GM19395 (cell line): ENCODE data around the gene PLCXD1.
"Not testable (repeated sequence)": the region's sequence is repeated elsewhere in the genome, so short reads cannot be mapped to it uniquely, and the experiment has no call there.

Experiments
- ATAC-seq: cut with Tn5 transposase; IDR thresholded peaks from one replicate; pipeline ENCODE4 v1.9.1; 2021; ENCODE audit warnings: mild to moderate bottlenecking, moderate library complexity; ENCODE audit not compliant: unreplicated experiment

Gene PLCXD1

GRCh38 chrX:281166-281999 lies at the start of gene PLCXD1:
Gene PLCXD1, plus strand, starts transcription at chrX:281381. Its CDS starts 2,807 bp downstream, at chrX:284188.
- ATAC-seq, result peak; percentile 20

GRCh38 chrX:231637-232277 lies 49.4 kb upstream of the PLCXD1 start:
- peak; percentile 98 for ATAC-seq

- ATAC-seq, result peak; percentile 34
Measured at GRCh38 chrX:232278-232655, 48.9 kb upstream of the PLCXD1 start.

- ATAC-seq, result not testable (repeated sequence)
Measured at GRCh38 chrX:236201-236600, 45.0 kb upstream of the PLCXD1 start.

GRCh38 chrX:250965-251364 lies 30.2 kb upstream of the PLCXD1 start:
- ATAC-seq, result no peak

GRCh38 chrX:251396-252243 lies 29.6 kb upstream of the PLCXD1 start:
- ATAC-seq, result not testable (repeated sequence)

- no peak for ATAC-seq
Measured at GRCh38 chrX:252244-252956, 28.8 kb upstream of the PLCXD1 start.

- ATAC-seq, result no peak
Measured at GRCh38 chrX:252957-253291, 28.3 kb upstream of the PLCXD1 start.

- ATAC-seq, result no peak
Measured at GRCh38 chrX:253451-254297, 27.5 kb upstream of the PLCXD1 start.

GRCh38 chrX:254630-255215 lies 26.5 kb upstream of the PLCXD1 start:
- ATAC-seq, result no peak

- no peak for ATAC-seq
Measured at GRCh38 chrX:255923-256331, 25.3 kb upstream of the PLCXD1 start.

- ATAC-seq, result not testable (repeated sequence)
Measured at GRCh38 chrX:257054-257453, 24.1 kb upstream of the PLCXD1 start.

GRCh38 chrX:257681-258289 lies 23.4 kb upstream of the PLCXD1 start:
- no peak for ATAC-seq

- no peak for ATAC-seq
Measured at GRCh38 chrX:258291-259040, 22.7 kb upstream of the PLCXD1 start.

GRCh38 chrX:259692-260355 lies 21.4 kb upstream of the PLCXD1 start:
- ATAC-seq, result peak; percentile 63

GRCh38 chrX:261167-261918 lies 19.8 kb upstream of the PLCXD1 start:
- no peak for ATAC-seq

- peak; percentile 5 for ATAC-seq
Measured at GRCh38 chrX:261919-262352, 19.2 kb upstream of the PLCXD1 start.
